Esophagus squamous epithelium (tissue), 5 donors: Measurements from ENCODE around the gene LPIN1. TPM values are rescaled to one million over a fixed set of nuclear protein-coding genes. Genes with fewer than 3 reads are reported as not detected.
A peak's percentile ranks its signal among the peaks of the same experiment; 100 is the strongest.

Experiments
- DNase-seq: peaks from one replicate; lab custom pipeline; 2025; lab: John Stamatoyannopoulos, UW
- H3K27ac ChIP-seq, 4 donors: fragments of 200-600 bp; sonication (generic); one replicate each; pipeline ENCODE4 v1.5.1; 2016 to 2019; ENCODE audit warnings: mild to moderate bottlenecking in 1 of 4
- H3K27me3 ChIP-seq, 4 donors: fragments of 200-600 bp; sonication (generic); 1 replicate in 3 of 4; 2 replicates in 1 of 4; pipeline versions ENCODE4 v1.5.1 to v1.6.0; 2017 to 2021; ENCODE audit warnings: antibody characterized with exemption in 1 of 4
- H3K36me3 ChIP-seq, 3 donors: fragments of 200-600 bp; sonication (generic); one replicate each; pipeline ENCODE4 v1.5.1; 2016 to 2019
- H3K4me1 ChIP-seq, 3 donors: fragments of 200-600 bp; sonication (generic); one replicate each; pipeline ENCODE4 v1.5.1; 2017 to 2019
- H3K4me3 ChIP-seq, 4 donors: fragments of 200-600 bp; sonication (generic); 1 replicate in 3 of 4; 2 replicates in 1 of 4; pipeline ENCODE4 v1.5.1; 2016 to 2019; ENCODE audit warnings: mild to moderate bottlenecking in 2 of 4, moderate library complexity in 1 of 4
- H3K9me3 ChIP-seq, 3 donors: fragments of 200-600 bp; sonication (generic); one replicate each; pipeline ENCODE4 v1.5.1; 2016 to 2019
- CTCF ChIP-seq, 6 experiments: fragments of 450-650 bp in 4 of 6; fragments of 200-600 bp in 2 of 6; sonication (generic) in 2 of 6; IDR thresholded peaks; one replicate each; pipeline ENCODE4 v1.5.1; 2016 to 2019; ENCODE audit warnings: antibody characterized with exemption in 6 of 6, mild to moderate bottlenecking in 4 of 6, moderate library complexity in 4 of 6
- POLR2A ChIP-seq, 4 donors: fragments of 450-650 bp; IDR thresholded peaks; one replicate each; pipeline ENCODE4 v1.6.1; 2017; ENCODE audit warnings: antibody characterized with exemption in 4 of 4, mild to moderate bottlenecking in 4 of 4, moderate library complexity in 3 of 4
- WGBS, 2 donors: methylation state at CpG; one replicate each; pipeline ENCODE4 v1.1.5; 2018; 5-methylcytosine and 5-hydroxymethylcytosine counted together
- intact Hi-C: fragments of 100-400 bp; cut with DNase I; formaldehyde crosslinking; loops from one replicate; pipeline ENCODE4 v1.15.0; 2022
- total RNA-seq, 4 donors: library from RNA; depleted of rRNA; stranded (reverse); fragments of >200 nt; gene quantifications; one replicate each; pipeline ENCODE4 v1.1.0, GENCODE V29; 2016
- donor health status: DM: yes; HTN: yes; CAD: no.

LPIN1 gene
- total RNA-seq, 4 donors from 2014 or later = 16.9 to 80.9 (median 39.7) TPM

GRCh38 chr2:11871421-11871820 is 125.0 kb downstream of the LPIN1 start:
- Histone ChIP-seq H3K9me3 (no peaks in the 10 kb centered on the region), H3K27ac (no peak overlapping the region), H3K27me3 (no peaks in the 10 kb centered on the region), H3K4me3 (no peak overlapping the region), H3K4me1 (peaks cover 0 to 22% (median 13%) of the 10 kb centered on the region in 3 donors), H3K36me3 (no peaks in the 10 kb centered on the region)
- no peak for DNase-seq
- 93 to 95% methylated on average over 4 of the region's 4 CpGs for WGBS, 2 donors
- intact Hi-C loops = no loop called here
- TF ChIP-seq POLR2A (IDR thresholded peaks at IDR 0.05) (no peak), CTCF (IDR thresholded peaks at IDR 0.05) (no peak)

- no peak overlapping the region for H3K4me3 ChIP-seq
- WGBS, 2 donors = 24 to 51% methylated on average over 4 to 5 of the region's 5 CpGs
- no peaks in the 10 kb centered on the region for H3K9me3 ChIP-seq
- peaks cover 0 to 22% (median 13%) of the 10 kb centered on the region in 3 donors for H3K4me1 ChIP-seq
- H3K27ac ChIP-seq = no peak overlapping the region
- H3K36me3 ChIP-seq = no peaks in the 10 kb centered on the region
- no peaks in the 10 kb centered on the region for H3K27me3 ChIP-seq
- DNase-seq = no peak
- intact Hi-C loops = no loop called here
- TF ChIP-seq POLR2A (IDR thresholded peaks at IDR 0.05) (no peak), CTCF (IDR thresholded peaks at IDR 0.05) (no peak)
Observed at GRCh38 chr2:11872247-11872947, 126.0 kb downstream of the LPIN1 start.

- no peak for DNase-seq
- WGBS, 2 donors = 70 to 74% methylated on average over 2 of the region's 2 CpGs
- H3K4me3 ChIP-seq = no peak overlapping the region
- no peak overlapping the region for H3K27ac ChIP-seq
- H3K36me3 ChIP-seq = no peaks in the 10 kb centered on the region
- H3K27me3 ChIP-seq = no peaks in the 10 kb centered on the region
- H3K4me1 ChIP-seq = peaks cover 0 to 20% (median 13%) of the 10 kb centered on the region in 3 donors
- H3K9me3 ChIP-seq = no peaks in the 10 kb centered on the region
- TF ChIP-seq POLR2A (IDR thresholded peaks at IDR 0.05) (no peak), CTCF (IDR thresholded peaks at IDR 0.05) (no peak)
- intact Hi-C loops = no loop called here
Observed at GRCh38 chr2:11872948-11873269, 126.5 kb downstream of the LPIN1 start.

GRCh38 chr2:11873356-11874154 is 127.1 kb downstream of the LPIN1 start:
- Histone ChIP-seq H3K4me1 (peaks cover 0 to 18% (median 13%) of the 10 kb centered on the region in 3 donors), H3K36me3 (no peaks in the 10 kb centered on the region), H3K9me3 (no peaks in the 10 kb centered on the region), H3K27me3 (no peaks in the 10 kb centered on the region), H3K27ac (no peak overlapping the region), H3K4me3 (peak overlapping the region in 1 of 4 donors; percentile 3)
- 25 to 40% methylated on average over 11 of the region's 11 CpGs for WGBS, 2 donors
- TF ChIP-seq CTCF (IDR thresholded peaks at IDR 0.05) = no peak
- no peak for TF ChIP-seq POLR2A (IDR thresholded peaks at IDR 0.05)
- DNase-seq = no peak
- intact Hi-C loops = no loop called here

GRCh38 chr2:11874861-11875260 is 128.4 kb downstream of the LPIN1 start:
- peaks cover 0 to 18% (median 13%) of the 10 kb centered on the region in 3 donors for H3K4me1 ChIP-seq
- DNase-seq = no peak
- no peak overlapping the region for H3K27ac ChIP-seq
- H3K36me3 ChIP-seq = no peaks in the 10 kb centered on the region
- no peak overlapping the region for H3K4me3 ChIP-seq
- H3K27me3 ChIP-seq = no peaks in the 10 kb centered on the region
- intact Hi-C loops = no loop called here
- no peak for TF ChIP-seq POLR2A (IDR thresholded peaks at IDR 0.05)
- 90 to 92% methylated on average over 4 to 8 of the region's 15 CpGs for WGBS, 2 donors
- H3K9me3 ChIP-seq = no peaks in the 10 kb centered on the region
